Activated T-helper 2 cell treated with anti-CD3 and anti-CD28 coated beads, Interferon-gamma antibody, Interleukin-2, Interleukin-4, amounts not matched to agents 10 μg/mL and 5 μg/mL and 100 μg/mL, durations not matched to agents 14 hours and 24 hours and 36 hours (primary cell): ENCODE data around the gene ITGAD. TPM values are rescaled to one million over a fixed set of nuclear protein-coding genes. Genes with fewer than 3 reads are reported as not detected.

ENCODE experiments used
- DNase-seq: peaks from one replicate; pipeline ENCODE4 v3.0.0; 2021; ENCODE audit warnings: low spot score
- H3K27ac Mint-ChIP-seq: one replicate; pipeline ENCODE4 v1.8.0; 2021; ENCODE audit warnings: mixed read lengths
- H3K27me3 Mint-ChIP-seq: one replicate; pipeline ENCODE4 v1.8.0; 2021; ENCODE audit warnings: low read depth, mixed read lengths
- H3K36me3 Mint-ChIP-seq: one replicate; pipeline ENCODE4 v1.8.0; 2021; ENCODE audit warnings: low read depth, mixed read lengths
- H3K4me1 Mint-ChIP-seq: one replicate; pipeline ENCODE4 v1.8.0; 2021; ENCODE audit warnings: low read depth, mixed read lengths
- H3K4me3 Mint-ChIP-seq: one replicate; pipeline ENCODE4 v1.8.0; 2021; ENCODE audit warnings: low read depth, mild to moderate bottlenecking, moderate library complexity, mixed read lengths
- H3K9me3 Mint-ChIP-seq: one replicate; pipeline ENCODE4 v1.8.0; 2021; ENCODE audit warnings: mixed read lengths
- intact Hi-C: fragments of 100-400 bp; cut with micrococcal nuclease; formaldehyde crosslinking; loops from one replicate; pipeline ENCODE4 v1.15.1; 2023
- total RNA-seq: library from RNA; stranded (reverse); gene quantifications from 2 replicates; pipeline ENCODE4 v1.2.3, GENCODE V29; 2022

The ITGAD gene
- total RNA-seq, 1 donor from 2014 or later, result 0.21 TPM

DNA sequence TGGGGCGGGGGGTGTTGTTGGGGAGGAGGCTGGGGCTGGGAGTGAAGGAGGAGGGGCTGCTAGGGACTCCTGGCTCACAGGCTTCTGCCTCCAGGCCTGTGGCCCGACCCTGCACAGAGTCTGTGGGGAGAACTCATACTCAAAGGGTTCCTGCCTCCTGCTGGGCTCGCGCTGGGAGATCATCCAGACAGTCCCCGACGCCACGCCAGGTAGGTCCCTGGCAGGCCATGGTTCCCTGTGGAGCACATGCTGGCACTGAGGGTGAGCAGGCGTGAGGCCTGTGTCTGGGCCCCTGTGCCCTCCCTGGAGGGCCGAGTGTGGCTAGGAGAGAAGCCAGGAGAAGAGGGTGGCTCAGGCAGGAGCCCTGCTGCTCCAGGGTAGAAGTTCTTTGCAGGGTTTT, 4.6 kb downstream of the ITGAD start:
- no peak overlapping the region for H3K4me3 Mint-ChIP-seq
- no peak overlapping the region for H3K27ac Mint-ChIP-seq
- no peak for DNase-seq
- peaks cover 16% of the 10 kb centered on the region for H3K9me3 Mint-ChIP-seq
- H3K36me3 Mint-ChIP-seq, result peaks cover 15% of the 10 kb centered on the region
- peaks cover 27% of the 10 kb centered on the region for H3K4me1 Mint-ChIP-seq
- H3K27me3 Mint-ChIP-seq, result no peaks in the 10 kb centered on the region
- intact Hi-C loops, result no loop called here

DNA sequence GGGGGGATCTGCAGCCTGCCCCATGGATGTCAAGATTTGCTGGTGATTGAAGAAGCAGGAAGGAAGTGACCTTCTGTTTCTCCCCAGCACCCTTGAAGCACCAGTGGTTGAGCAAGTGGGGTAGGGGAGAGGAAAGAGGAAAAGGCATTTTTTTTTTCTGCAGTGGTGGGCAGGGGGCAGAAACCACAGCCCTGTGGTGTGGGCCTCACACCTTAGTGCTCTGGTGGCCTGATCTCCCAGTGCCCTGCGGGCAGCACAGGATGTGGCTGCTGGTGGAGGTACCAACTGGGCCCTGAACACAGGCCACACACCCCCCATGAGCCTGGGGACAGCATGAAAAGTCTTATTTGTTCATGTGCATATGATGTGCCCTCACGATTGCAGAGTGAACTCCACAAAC, 7.1 kb downstream of the ITGAD start:
- peaks cover 15% of the 10 kb centered on the region for H3K36me3 Mint-ChIP-seq
- H3K4me3 Mint-ChIP-seq, result no peak overlapping the region
- H3K4me1 Mint-ChIP-seq, result peaks cover 33% of the 10 kb centered on the region
- peak; percentile 22 for DNase-seq
- peak overlapping the region; percentile 47 for H3K27ac Mint-ChIP-seq
- H3K9me3 Mint-ChIP-seq, result peaks cover 16% of the 10 kb centered on the region
- no peaks in the 10 kb centered on the region for H3K27me3 Mint-ChIP-seq
- intact Hi-C loops, result loop anchor here (2.0 kb wide), 1 partner anchor 21 kb away; no protein-coding TSS in a partner anchor

DNA sequence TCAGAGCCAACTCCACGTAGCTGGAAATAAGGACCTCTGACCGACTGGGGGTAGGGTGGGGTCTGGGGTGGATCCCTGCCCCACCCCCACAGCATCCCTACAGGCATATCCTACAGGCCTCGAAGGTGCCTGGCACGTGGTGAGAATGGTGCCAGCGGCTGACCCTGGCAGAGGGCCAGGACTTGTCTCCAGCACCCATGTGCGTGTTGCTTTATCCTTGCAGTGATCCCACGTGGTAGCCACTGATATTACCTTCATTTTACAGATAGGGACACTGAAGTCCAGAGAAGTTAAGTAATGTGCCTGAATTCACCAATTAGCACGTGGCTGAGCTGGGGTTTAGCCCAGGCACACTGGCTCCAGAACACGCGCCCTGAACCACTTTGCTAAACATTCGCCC, 8.3 kb downstream of the ITGAD start:
- H3K27me3 Mint-ChIP-seq, result no peaks in the 10 kb centered on the region
- intact Hi-C loops, result loop anchor here (2.0 kb wide), 1 partner anchor 19 kb away; no protein-coding TSS in a partner anchor

DNA sequence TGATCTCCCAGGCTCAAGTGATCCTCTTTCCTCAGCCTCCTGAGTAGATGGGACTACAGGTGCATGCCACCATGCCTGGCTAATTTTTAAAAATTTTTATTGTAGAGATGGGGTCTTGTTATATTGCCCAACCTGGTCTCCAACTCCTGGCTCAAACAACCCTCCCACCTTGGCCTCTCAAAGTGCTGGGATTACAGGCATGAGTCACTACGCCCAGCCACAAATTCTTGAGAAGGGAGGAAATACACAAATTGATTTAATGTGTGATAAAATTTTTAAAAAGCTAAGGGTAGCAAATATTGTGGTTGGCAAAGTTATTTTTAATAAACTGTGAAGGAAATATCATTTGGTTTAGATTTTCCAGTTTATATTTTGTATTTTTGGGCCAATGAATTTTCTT, 9.6 kb downstream of the ITGAD start:
- peaks cover 15% of the 10 kb centered on the region for H3K36me3 Mint-ChIP-seq
- peak overlapping the region; percentile 42 for H3K27ac Mint-ChIP-seq
- no peak overlapping the region for H3K4me3 Mint-ChIP-seq
- peaks cover 16% of the 10 kb centered on the region for H3K9me3 Mint-ChIP-seq
- intact Hi-C loops, result no loop called here
- no peak for DNase-seq
- no peaks in the 10 kb centered on the region for H3K27me3 Mint-ChIP-seq
- H3K4me1 Mint-ChIP-seq, result peaks cover 28% of the 10 kb centered on the region

More for the DNA sequence above, 8.3 kb downstream of the ITGAD start:
- Mint-ChIP-seq H3K4me1 (peaks cover 28% of the 10 kb centered on the region), H3K36me3 (peaks cover 15% of the 10 kb centered on the region), H3K27ac (no peak overlapping the region), H3K4me3 (no peak overlapping the region), H3K9me3 (peaks cover 16% of the 10 kb centered on the region)
- no peak for DNase-seq

DNA sequence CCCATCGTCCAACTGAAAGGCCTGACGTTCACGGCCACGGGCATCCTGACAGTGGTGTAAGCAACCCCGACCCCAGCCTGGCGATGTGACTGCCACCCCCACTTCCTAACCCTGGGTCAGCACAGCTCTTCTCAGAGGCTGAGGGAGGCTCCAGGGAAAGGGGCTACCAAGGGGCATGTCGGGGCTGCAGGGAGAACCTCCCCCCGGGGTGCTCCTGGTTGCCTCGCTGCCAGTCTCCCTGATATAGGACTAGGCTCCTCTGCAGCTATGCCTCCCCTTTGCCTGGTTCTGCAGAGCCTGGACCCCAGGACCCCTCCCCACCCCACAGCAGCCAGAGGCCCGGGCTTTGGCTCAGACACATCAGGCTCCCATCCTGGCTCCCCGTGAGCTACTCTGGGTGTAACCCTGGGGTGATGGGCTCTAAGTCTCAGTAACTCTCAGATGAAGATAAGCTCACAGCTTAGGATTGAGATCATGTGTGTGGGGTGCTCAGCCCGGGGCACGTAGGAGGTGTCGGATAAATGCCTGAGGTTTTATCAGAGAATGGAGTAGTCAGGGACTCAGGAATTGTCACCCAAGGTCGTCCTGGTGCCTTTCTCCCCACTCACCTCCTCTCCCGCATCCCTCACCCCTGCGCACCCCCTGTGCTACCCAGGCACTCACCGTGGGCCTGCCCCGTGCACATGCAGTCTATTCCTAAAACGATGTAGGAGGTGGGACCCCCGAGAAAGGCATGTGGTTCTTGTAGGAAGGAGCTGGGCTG, 10.6 kb downstream of the ITGAD start:
- DNase-seq, result no peak
- H3K9me3 Mint-ChIP-seq, result peaks cover 13% of the 10 kb centered on the region
- no peak overlapping the region for H3K27ac Mint-ChIP-seq
- H3K27me3 Mint-ChIP-seq, result no peaks in the 10 kb centered on the region
- H3K36me3 Mint-ChIP-seq, result peaks cover 12% of the 10 kb centered on the region
- no peak overlapping the region for H3K4me3 Mint-ChIP-seq
- intact Hi-C loops, result no loop called here
- H3K4me1 Mint-ChIP-seq, result peaks cover 28% of the 10 kb centered on the region

DNA sequence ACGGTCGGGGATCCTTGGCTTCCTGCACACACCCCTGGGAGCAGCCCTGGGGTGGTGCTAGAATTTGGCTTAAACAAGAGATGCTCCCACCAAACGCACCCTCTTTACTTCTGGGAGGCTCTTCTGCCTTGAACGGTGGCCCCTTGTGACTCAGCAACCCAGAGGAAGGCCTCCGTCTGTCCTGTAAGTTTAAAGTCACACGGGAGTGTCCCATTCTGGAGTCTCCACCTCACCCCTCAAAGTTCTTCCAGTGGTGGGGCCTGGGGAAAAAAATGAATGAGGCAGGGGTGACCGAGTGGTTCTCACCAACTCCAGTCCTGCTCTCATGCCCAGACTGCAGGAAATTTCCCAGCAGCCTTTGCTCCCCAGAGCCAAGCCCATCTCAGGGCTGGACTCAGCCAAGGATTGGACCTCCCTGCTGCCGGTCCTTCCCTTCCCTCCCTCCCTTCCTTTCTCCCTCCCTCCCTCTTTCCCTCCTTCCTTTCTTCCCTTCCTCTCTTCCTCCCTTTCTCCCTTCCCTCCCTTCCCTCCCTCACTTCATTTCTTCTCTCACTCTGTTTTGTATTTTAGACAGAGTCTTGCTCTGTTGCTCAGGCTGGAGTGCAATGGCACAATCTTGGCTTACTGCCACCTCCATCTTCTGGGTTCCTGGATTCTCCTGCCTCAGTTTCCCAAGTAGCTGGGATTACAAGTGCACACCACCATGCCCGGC, 11.4 kb downstream of the ITGAD start:
- peaks cover 6% of the 10 kb centered on the region for H3K36me3 Mint-ChIP-seq
- intact Hi-C loops, result no loop called here
- H3K27ac Mint-ChIP-seq, result no peak overlapping the region
- H3K27me3 Mint-ChIP-seq, result no peaks in the 10 kb centered on the region
- H3K9me3 Mint-ChIP-seq, result peaks cover 6% of the 10 kb centered on the region
- H3K4me1 Mint-ChIP-seq, result peaks cover 22% of the 10 kb centered on the region
- H3K4me3 Mint-ChIP-seq, result no peak overlapping the region
- no peak for DNase-seq

DNA sequence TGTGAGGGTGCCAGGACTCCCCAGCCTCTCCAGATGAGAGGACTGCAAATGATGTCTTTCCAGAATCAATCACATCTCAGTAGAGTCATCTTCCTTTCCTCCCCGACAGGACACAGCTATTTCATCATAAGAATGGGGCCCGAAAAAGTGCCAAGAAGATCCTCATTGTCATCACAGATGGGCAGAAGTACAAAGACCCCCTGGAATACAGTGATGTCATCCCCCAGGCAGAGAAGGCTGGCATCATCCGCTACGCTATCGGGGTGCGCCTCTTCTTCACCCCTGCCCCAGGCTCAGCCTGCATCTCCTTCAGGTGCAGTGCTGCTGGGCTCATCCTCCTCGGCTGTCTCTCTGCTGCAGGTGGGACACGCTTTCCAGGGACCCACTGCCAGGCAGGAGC, 14.3 kb downstream of the ITGAD start:
- Mint-ChIP-seq H3K27ac (peak overlapping the region; percentile 57), H3K36me3 (no peaks in the 10 kb centered on the region), H3K27me3 (no peaks in the 10 kb centered on the region), H3K9me3 (no peaks in the 10 kb centered on the region), H3K4me1 (peaks cover 12% of the 10 kb centered on the region), H3K4me3 (no peak overlapping the region)
- intact Hi-C loops, result no loop called here
- no peak for DNase-seq

DNA sequence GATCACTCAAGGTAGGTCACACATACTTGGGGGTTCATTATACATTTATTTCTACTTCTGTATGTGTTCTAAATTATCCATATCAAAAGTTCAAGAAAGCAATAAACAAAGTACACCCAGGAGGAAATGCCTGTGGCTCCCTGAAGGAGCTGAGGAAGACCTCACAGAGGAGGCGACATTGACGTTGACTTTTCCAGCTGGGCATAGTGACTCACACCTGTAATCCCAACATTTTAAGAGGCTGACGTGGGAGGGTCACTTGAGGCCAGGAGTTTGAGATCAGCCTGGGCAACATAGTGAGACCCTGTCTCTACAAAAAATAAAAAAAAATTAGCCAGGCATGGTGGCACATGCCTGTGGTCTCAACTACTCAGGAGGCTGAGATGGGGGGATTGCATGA, 16.3 kb downstream of the ITGAD start:
- Mint-ChIP-seq H3K36me3 (no peaks in the 10 kb centered on the region), H3K4me3 (no peak overlapping the region), H3K27me3 (no peaks in the 10 kb centered on the region), H3K27ac (no peak overlapping the region), H3K4me1 (peaks cover 10% of the 10 kb centered on the region), H3K9me3 (no peaks in the 10 kb centered on the region)
- intact Hi-C loops, result no loop called here
- no peak for DNase-seq

DNA sequence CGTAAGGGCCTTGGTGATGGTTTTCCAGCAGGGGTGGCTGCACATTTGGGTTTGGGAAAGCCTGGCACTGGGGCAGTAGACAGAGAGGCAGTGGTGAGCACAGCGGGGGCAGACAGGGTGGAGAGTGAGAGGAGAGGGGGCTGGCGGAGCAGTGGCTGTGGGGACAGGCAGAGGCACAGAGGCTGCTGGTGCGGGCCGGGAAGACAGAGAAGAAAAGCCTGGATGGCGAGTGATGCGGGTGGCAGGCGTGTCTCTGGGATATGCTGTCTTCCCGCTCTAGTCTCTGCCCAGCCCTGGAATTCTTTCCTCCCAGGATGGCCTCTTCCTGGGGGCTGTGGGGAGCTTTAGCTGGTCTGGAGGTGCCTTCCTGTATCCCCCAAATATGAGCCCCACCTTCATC, 16.9 kb downstream of the ITGAD start:
- DNase-seq, result no peak
- H3K27me3 Mint-ChIP-seq, result no peaks in the 10 kb centered on the region
- H3K36me3 Mint-ChIP-seq, result no peaks in the 10 kb centered on the region
- H3K9me3 Mint-ChIP-seq, result no peaks in the 10 kb centered on the region
- H3K4me3 Mint-ChIP-seq, result no peak overlapping the region
- H3K4me1 Mint-ChIP-seq, result peaks cover 16% of the 10 kb centered on the region
- intact Hi-C loops, result no loop called here
- no peak overlapping the region for H3K27ac Mint-ChIP-seq

DNA sequence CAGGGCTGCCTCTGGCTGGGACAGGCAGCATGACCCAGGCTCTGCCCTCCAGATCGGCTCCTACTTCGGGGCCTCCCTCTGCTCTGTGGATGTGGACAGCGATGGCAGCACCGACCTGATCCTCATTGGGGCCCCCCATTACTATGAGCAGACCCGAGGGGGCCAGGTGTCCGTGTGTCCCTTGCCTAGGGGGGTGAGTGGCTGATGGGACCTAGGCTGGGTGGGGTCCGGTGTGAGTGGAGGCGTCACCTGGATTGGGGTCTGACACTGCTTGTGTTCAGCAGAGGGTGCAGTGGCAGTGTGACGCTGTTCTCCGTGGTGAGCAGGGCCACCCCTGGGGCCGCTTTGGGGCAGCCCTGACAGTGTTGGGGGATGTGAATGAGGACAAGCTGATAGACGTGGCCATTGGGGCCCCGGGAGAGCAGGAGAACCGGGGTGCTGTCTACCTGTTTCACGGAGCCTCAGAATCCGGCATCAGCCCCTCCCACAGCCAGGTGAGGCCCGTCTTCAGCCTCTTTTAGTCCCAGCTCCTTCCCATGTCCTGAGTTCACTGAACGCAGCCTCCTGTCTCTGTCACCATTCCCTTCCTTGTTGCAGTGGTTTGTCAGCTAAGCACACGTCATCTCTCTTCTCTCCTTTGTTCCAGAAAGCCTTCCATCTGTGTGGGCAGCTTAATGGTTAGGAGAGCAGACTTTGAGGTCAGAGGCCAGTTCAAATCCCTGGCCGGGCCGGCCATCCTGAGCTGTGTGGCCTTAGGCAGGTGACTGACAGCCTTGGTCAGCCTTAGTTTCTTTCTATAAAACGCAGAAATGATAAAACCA, 18.1 kb downstream of the ITGAD start:
- H3K9me3 Mint-ChIP-seq, result no peaks in the 10 kb centered on the region
- H3K4me1 Mint-ChIP-seq, result peaks cover 26% of the 10 kb centered on the region
- no peaks in the 10 kb centered on the region for H3K27me3 Mint-ChIP-seq
- intact Hi-C loops, result no loop called here
- H3K36me3 Mint-ChIP-seq, result no peaks in the 10 kb centered on the region
- no peak for DNase-seq
- H3K27ac Mint-ChIP-seq, result no peak overlapping the region
- no peak overlapping the region for H3K4me3 Mint-ChIP-seq

DNA sequence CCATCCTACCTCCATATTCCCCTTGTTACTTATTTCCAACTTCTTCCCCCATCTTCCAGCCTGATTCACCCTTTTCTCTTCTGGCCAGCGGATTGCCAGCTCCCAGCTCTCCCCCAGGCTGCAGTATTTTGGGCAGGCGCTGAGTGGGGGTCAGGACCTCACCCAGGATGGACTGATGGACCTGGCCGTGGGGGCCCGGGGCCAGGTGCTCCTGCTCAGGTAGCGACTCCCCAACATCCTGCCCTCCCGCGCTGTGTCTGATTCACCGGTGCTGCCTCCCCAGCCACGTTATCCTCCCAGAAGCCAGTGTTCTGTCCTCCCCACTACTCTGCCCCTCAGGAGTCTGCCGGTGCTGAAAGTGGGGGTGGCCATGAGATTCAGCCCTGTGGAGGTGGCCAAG, 19.6 kb downstream of the ITGAD start:
- Mint-ChIP-seq H3K4me1 (peaks cover 32% of the 10 kb centered on the region), H3K9me3 (no peaks in the 10 kb centered on the region), H3K4me3 (no peak overlapping the region), H3K27ac (no peak overlapping the region), H3K27me3 (no peaks in the 10 kb centered on the region), H3K36me3 (no peaks in the 10 kb centered on the region)
- intact Hi-C loops, result no loop called here
- DNase-seq, result no peak

DNA sequence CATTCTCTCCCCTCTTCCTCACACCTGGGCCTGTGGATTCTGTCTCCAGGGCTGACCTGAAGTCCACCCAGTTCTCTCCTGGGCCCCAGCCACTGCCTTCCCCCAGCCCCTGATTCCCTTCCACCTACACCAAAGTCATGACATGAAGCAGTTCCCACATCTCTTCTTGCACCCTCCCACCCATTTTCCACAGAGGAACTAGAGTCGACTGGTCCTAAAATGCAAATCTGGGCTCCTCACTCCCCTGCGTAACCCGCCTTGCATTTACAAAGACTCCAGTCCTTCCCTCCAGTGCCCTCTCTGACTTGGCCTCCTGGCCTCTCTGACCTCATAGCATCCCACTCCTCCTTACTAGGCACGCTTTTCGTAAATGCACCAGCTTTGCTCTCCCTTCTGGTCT, 20.2 kb downstream of the ITGAD start:
- no peaks in the 10 kb centered on the region for H3K27me3 Mint-ChIP-seq
- no peak for DNase-seq

DNA sequence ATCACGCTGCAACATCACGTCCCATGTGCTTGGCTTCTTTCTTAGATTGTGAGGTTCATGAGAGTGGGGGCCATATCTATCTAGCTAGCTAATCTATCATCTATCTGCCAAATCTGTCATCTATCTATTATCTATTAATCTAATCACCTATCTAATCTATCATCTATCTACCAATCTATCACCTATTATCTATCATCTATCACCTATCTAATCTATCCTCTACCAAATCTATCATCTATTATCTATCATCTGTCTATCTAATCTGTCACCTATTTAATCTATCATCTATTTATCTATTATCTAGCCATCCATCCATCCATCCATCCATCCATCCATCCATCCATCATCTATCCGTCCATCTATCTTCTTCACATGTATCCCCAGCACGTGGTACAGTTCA, 20.8 kb downstream of the ITGAD start:
- Mint-ChIP-seq H3K4me1 (peaks cover 38% of the 10 kb centered on the region), H3K9me3 (peaks cover 5% of the 10 kb centered on the region), H3K27ac (no peak overlapping the region), H3K4me3 (no peak overlapping the region), H3K27me3 (no peaks in the 10 kb centered on the region), H3K36me3 (peaks cover 5% of the 10 kb centered on the region)
- intact Hi-C loops, result no loop called here
- DNase-seq, result no peak

More for the DNA sequence above, 20.2 kb downstream of the ITGAD start:
- H3K4me1 Mint-ChIP-seq, result peaks cover 37% of the 10 kb centered on the region
- H3K4me3 Mint-ChIP-seq, result no peak overlapping the region
- intact Hi-C loops, result no loop called here
- H3K9me3 Mint-ChIP-seq, result peaks cover 5% of the 10 kb centered on the region
- H3K36me3 Mint-ChIP-seq, result peaks cover 5% of the 10 kb centered on the region
- H3K27ac Mint-ChIP-seq, result no peak overlapping the region
